GM06990 (cell line): ENCODE results near the gene ESRRB.

Experiments used
- DNase-seq: peaks from one replicate; pipeline ENCODE4 v3.0.0-alpha.2; 2011; ENCODE audit not compliant: insufficient read length; ENCODE audit errors: extremely low read depth
- H3K27me3 ChIP-seq: replicated peaks from 2 replicates; pipeline ENCODE4 v1.6.0; 2011; ENCODE audit warnings: low read length; ENCODE audit not compliant: control insufficient read depth, insufficient read depth
- H3K36me3 ChIP-seq: 2 replicates; pipeline ENCODE4 v1.5.1; 2011; ENCODE audit warnings: low read length; ENCODE audit not compliant: control insufficient read depth, insufficient read depth
- H3K4me3 ChIP-seq: replicated peaks from 2 replicates; pipeline ENCODE4 v1.5.1; 2011; ENCODE audit warnings: low read depth, mild to moderate bottlenecking, control low read depth, low read length
- CTCF ChIP-seq: IDR thresholded peaks from 2 replicates; pipeline ENCODE4 v1.5.1; 2011; ENCODE audit warnings: low read length, control low read depth, mild to moderate bottlenecking, inconsistent platforms; ENCODE audit not compliant: insufficient read depth, poor library complexity, severe bottlenecking

ESRRB gene

GRCh38 chr14:76428611-76429010, 52.7 kb downstream of the ESRRB start:
- peaks cover 3% of the 10 kb centered on the region for H3K27me3 ChIP-seq
- no peak overlapping the region for H3K4me3 ChIP-seq
- no peak for DNase-seq
- TF ChIP-seq CTCF, result no peak
- H3K36me3 ChIP-seq, result no peaks in the 10 kb centered on the region

GRCh38 chr14:76430017-76430416, 54.1 kb downstream of the ESRRB start:
- Histone ChIP-seq H3K4me3 (no peak overlapping the region), H3K36me3 (no peaks in the 10 kb centered on the region), H3K27me3 (peaks cover 3% of the 10 kb centered on the region)
- DNase-seq, result no peak
- no peak for TF ChIP-seq CTCF

GRCh38 chr14:76430475-76430980, 54.6 kb downstream of the ESRRB start:
- Histone ChIP-seq H3K4me3 (no peak overlapping the region), H3K27me3 (peaks cover 3% of the 10 kb centered on the region), H3K36me3 (no peaks in the 10 kb centered on the region)
- no peak for DNase-seq
- no peak for TF ChIP-seq CTCF

GRCh38 chr14:76431538-76431937, 55.6 kb downstream of the ESRRB start:
- DNase-seq, result no peak

GRCh38 chr14:76432827-76433752, 57.2 kb downstream of the ESRRB start:
- no peak overlapping the region for H3K4me3 ChIP-seq
- DNase-seq, result no peak
- no peaks in the 10 kb centered on the region for H3K36me3 ChIP-seq
- TF ChIP-seq CTCF, result no peak
- peaks cover 6% of the 10 kb centered on the region for H3K27me3 ChIP-seq

More at GRCh38 chr14:76431538-76431937, 55.6 kb downstream of the ESRRB start:
- Histone ChIP-seq H3K4me3 (no peak overlapping the region), H3K36me3 (no peaks in the 10 kb centered on the region), H3K27me3 (peaks cover 3% of the 10 kb centered on the region)
- TF ChIP-seq CTCF, result no peak

- Histone ChIP-seq H3K36me3 (no peaks in the 10 kb centered on the region), H3K27me3 (peaks cover 6% of the 10 kb centered on the region), H3K4me3 (no peak overlapping the region)
- DNase-seq, result no peak
- no peak for TF ChIP-seq CTCF
Observed at GRCh38 chr14:76434220-76434619, 58.3 kb downstream of the ESRRB start.
